Ascending aorta (tissue), 2 donors: ENCODE data around the gene DLX2. TPM values are rescaled to one million over a fixed set of nuclear protein-coding genes. Genes with fewer than 3 reads are reported as not detected.

Experiments
- DNase-seq, 2 donors: peaks; one replicate each; pipeline ENCODE4 v3.0.0-alpha.2; 2019; ENCODE audit warnings: low spot score in 2 of 2
- H3K27ac ChIP-seq, 2 donors: fragments of 200-600 bp; sonication (generic); one replicate each; pipeline ENCODE4 v1.5.1; 2016 to 2017; ENCODE audit warnings: mild to moderate bottlenecking in 1 of 2
- H3K27me3 ChIP-seq: fragments of 200-600 bp; sonication (generic); one replicate; pipeline ENCODE4 v1.5.1; 2017
- H3K36me3 ChIP-seq, 2 donors: fragments of 200-600 bp; sonication (generic); one replicate each; pipeline ENCODE4 v1.5.1; 2016
- H3K4me1 ChIP-seq, 2 donors: fragments of 200-600 bp; sonication (generic); one replicate each; pipeline ENCODE4 v1.5.1; 2016 to 2017; ENCODE audit warnings: mild to moderate bottlenecking in 1 of 2
- H3K4me3 ChIP-seq, 2 donors: fragments of 200-600 bp; sonication (generic); one replicate each; pipeline ENCODE4 v1.5.1; 2016 to 2017; ENCODE audit warnings: mild to moderate bottlenecking in 1 of 2
- H3K9me3 ChIP-seq, 2 donors: fragments of 200-600 bp; sonication (generic); one replicate each; pipeline ENCODE4 v1.5.1; 2016
- CTCF ChIP-seq, 3 experiments: fragments of 200-600 bp in 2 of 3; fragments of 450-650 bp in 1 of 3; sonication (generic) in 2 of 3; IDR thresholded peaks; one replicate each; pipeline ENCODE4 v1.5.1; 2016 to 2019; ENCODE audit warnings: antibody characterized with exemption in 3 of 3, mild to moderate bottlenecking in 1 of 3, moderate library complexity in 1 of 3
- intact Hi-C: fragments of 100-400 bp; cut with DNase I; formaldehyde crosslinking; loops from one replicate; pipeline ENCODE4 v1.15.1; 2023
- total RNA-seq: library from RNA; depleted of rRNA; stranded (reverse); fragments of >200 nt; gene quantifications from one replicate; pipeline ENCODE4 v1.1.0, GENCODE V29; 2016

The DLX2 gene
- total RNA-seq, 1 donor from 2014 or later, result not detected

- TF ChIP-seq CTCF (IDR thresholded peaks at IDR 0.05), result no peak
- DNase-seq, result no peak
- Histone ChIP-seq H3K4me1 (peaks cover 30 to 48% of the 10 kb centered on the region in 2 donors), H3K36me3 (no peaks in the 10 kb centered on the region), H3K4me3 (peak overlapping the region; percentile 48 to 67), H3K9me3 (no peaks in the 10 kb centered on the region), H3K27me3 (peaks cover 66% of the 10 kb centered on the region), H3K27ac (no peak overlapping the region)
- intact Hi-C loops, result loop anchor here (5.0 to 10.0 kb wide), 5 partner anchors 173 to 1171 kb away; partner anchors contain the start of genes DCAF17, DYNC1I2, GORASP2 and HAT1
Observed at GRCh38 chr2:172095146-172095904, 7.4 kb downstream of the DLX2 start.

- H3K36me3 ChIP-seq, result no peaks in the 10 kb centered on the region
- H3K9me3 ChIP-seq, result no peaks in the 10 kb centered on the region
- peaks cover 62% of the 10 kb centered on the region for H3K27me3 ChIP-seq
- H3K4me1 ChIP-seq, result peaks cover 25 to 40% of the 10 kb centered on the region in 2 donors
- no peak overlapping the region for H3K27ac ChIP-seq
- intact Hi-C loops, result loop anchor here (5.0 to 10.0 kb wide), 5 partner anchors 172 to 1170 kb away; partner anchors contain the start of genes DCAF17, DYNC1I2, GORASP2 and HAT1
- peak overlapping the region; percentile 48 to 67 for H3K4me3 ChIP-seq
- TF ChIP-seq CTCF (IDR thresholded peaks at IDR 0.05), result no peak
- DNase-seq, result no peak
Observed at GRCh38 chr2:172094294-172095145, 8.2 kb downstream of the DLX2 start.

- intact Hi-C loops, result loop anchor here (10.0 kb wide), 3 partner anchors 461 to 1169 kb away; partner anchors contain the start of genes DCAF17, GORASP2, METTL8 and PDK1
- DNase-seq, result no peak
- no peak overlapping the region for H3K27ac ChIP-seq
- H3K4me1 ChIP-seq, result peaks cover 18 to 31% of the 10 kb centered on the region in 2 donors
- no peaks in the 10 kb centered on the region for H3K9me3 ChIP-seq
- no peaks in the 10 kb centered on the region for H3K36me3 ChIP-seq
- H3K4me3 ChIP-seq, result peak overlapping the region in 1 of 2 donors; percentile 67
- H3K27me3 ChIP-seq, result peaks cover 67% of the 10 kb centered on the region
- TF ChIP-seq CTCF (IDR thresholded peaks at IDR 0.05), result no peak
Observed at GRCh38 chr2:172093416-172094293, 9.0 kb downstream of the DLX2 start.

GRCh38 chr2:172092716-172093415 is 9.8 kb downstream of the DLX2 start:
- no peak overlapping the region for H3K4me3 ChIP-seq
- TF ChIP-seq CTCF (IDR thresholded peaks at IDR 0.05), result no peak
- intact Hi-C loops, result loop anchor here (10.0 kb wide), 3 partner anchors 462 to 1168 kb away; partner anchors contain the start of genes DCAF17, GORASP2, METTL8 and PDK1
- no peaks in the 10 kb centered on the region for H3K9me3 ChIP-seq
- H3K27me3 ChIP-seq, result peaks cover 70% of the 10 kb centered on the region
- H3K27ac ChIP-seq, result no peak overlapping the region
- DNase-seq, result no peak
- H3K4me1 ChIP-seq, result peaks cover 17 to 31% of the 10 kb centered on the region in 2 donors
- no peaks in the 10 kb centered on the region for H3K36me3 ChIP-seq
